ENCODE data around the gene CTIF. TPM values are rescaled to one million over a fixed set of nuclear protein-coding genes. Genes with fewer than 3 reads are reported as not detected.

CTIF gene
- total RNA-seq, 1 donor from 2014 or later: 26.4 TPM

- Mint-ChIP-seq H3K27ac (no peak overlapping the region), H3K4me3 (ENCODE audit: low read depth) (no peak overlapping the region), H3K9me3 (ENCODE audit: low read depth) (no peaks in the 10 kb centered on the region), H3K27me3 (no peaks in the 10 kb centered on the region), H3K36me3 (ENCODE audit: insufficient read depth) (no peaks in the 10 kb centered on the region), H3K4me1 (ENCODE audit: low read depth) (no peaks in the 10 kb centered on the region)
- TF ChIP-seq CTCF (IDR thresholded peaks at IDR 0.05; ENCODE audit: unreplicated experiment): no peak
- DNase-seq (ENCODE audit: low spot score, unreplicated experiment): no peak
Observed at GRCh38 chr18:48705043-48705442, 166.2 kb downstream of the CTIF start.

GRCh38 chr18:48705531-48705930 is 166.7 kb downstream of the CTIF start:
- no peak for DNase-seq (ENCODE audit: low spot score, unreplicated experiment)
- Mint-ChIP-seq H3K9me3 (ENCODE audit: low read depth) (no peaks in the 10 kb centered on the region), H3K4me3 (ENCODE audit: low read depth) (no peak overlapping the region), H3K27ac (no peak overlapping the region), H3K36me3 (ENCODE audit: insufficient read depth) (no peaks in the 10 kb centered on the region), H3K27me3 (no peaks in the 10 kb centered on the region), H3K4me1 (ENCODE audit: low read depth) (no peaks in the 10 kb centered on the region)
- no peak for TF ChIP-seq CTCF (IDR thresholded peaks at IDR 0.05; ENCODE audit: unreplicated experiment)

GRCh38 chr18:48706731-48707130 is 167.9 kb downstream of the CTIF start:
- H3K27me3 Mint-ChIP-seq: no peaks in the 10 kb centered on the region
- peak overlapping the region; percentile 5 for H3K27ac Mint-ChIP-seq
- H3K4me3 Mint-ChIP-seq (ENCODE audit: low read depth): no peak overlapping the region
- DNase-seq (ENCODE audit: low spot score, unreplicated experiment): no peak
- H3K36me3 Mint-ChIP-seq (ENCODE audit: insufficient read depth): no peaks in the 10 kb centered on the region
- H3K9me3 Mint-ChIP-seq (ENCODE audit: low read depth): no peaks in the 10 kb centered on the region
- no peaks in the 10 kb centered on the region for H3K4me1 Mint-ChIP-seq (ENCODE audit: low read depth)
- no peak for TF ChIP-seq CTCF (IDR thresholded peaks at IDR 0.05; ENCODE audit: unreplicated experiment)

GRCh38 chr18:48707636-48708296 is 168.9 kb downstream of the CTIF start:
- TF ChIP-seq CTCF (IDR thresholded peaks at IDR 0.05; ENCODE audit: unreplicated experiment): no peak
- no peak for DNase-seq (ENCODE audit: low spot score, unreplicated experiment)
- H3K4me3 Mint-ChIP-seq (ENCODE audit: low read depth): no peak overlapping the region
- no peaks in the 10 kb centered on the region for H3K36me3 Mint-ChIP-seq (ENCODE audit: insufficient read depth)
- H3K9me3 Mint-ChIP-seq (ENCODE audit: low read depth): no peaks in the 10 kb centered on the region
- no peaks in the 10 kb centered on the region for H3K27me3 Mint-ChIP-seq
- no peaks in the 10 kb centered on the region for H3K4me1 Mint-ChIP-seq (ENCODE audit: low read depth)
- H3K27ac Mint-ChIP-seq: no peak overlapping the region

GRCh38 chr18:48708807-48709206 is 170.0 kb downstream of the CTIF start:
- Mint-ChIP-seq H3K9me3 (ENCODE audit: low read depth) (no peaks in the 10 kb centered on the region), H3K27ac (no peak overlapping the region), H3K27me3 (no peaks in the 10 kb centered on the region), H3K36me3 (ENCODE audit: insufficient read depth) (no peaks in the 10 kb centered on the region), H3K4me1 (ENCODE audit: low read depth) (peaks cover 4% of the 10 kb centered on the region), H3K4me3 (ENCODE audit: low read depth) (no peak overlapping the region)
- no peak for TF ChIP-seq CTCF (IDR thresholded peaks at IDR 0.05; ENCODE audit: unreplicated experiment)
- no peak for DNase-seq (ENCODE audit: low spot score, unreplicated experiment)
